Upper lobe of left lung (tissue), 4 donors: ENCODE results near the gene RMND5B.

Source experiments
- POLR2A ChIP-seq, 4 donors: fragments of 450-650 bp; IDR thresholded peaks; one replicate each; pipeline ENCODE4 v1.5.1; 2016 to 2017; ENCODE audit warnings: antibody characterized with exemption in 4 of 4, mild to moderate bottlenecking in 2 of 4
- POLR2AphosphoS5 ChIP-seq, 2 donors: sonication (generic); formaldehyde crosslinking; IDR thresholded peaks; one replicate each; pipeline ENCODE4 v1.5.1; 2017; ENCODE audit warnings: antibody characterized with exemption in 2 of 2
- TF ChIP-seq, protein P1 (sequence below), 6 experiments: fragments of 450-650 bp in 4 of 6; fragments of 200-600 bp in 2 of 6; sonication (generic) in 2 of 6; IDR thresholded peaks; one replicate each; pipeline ENCODE4 v1.5.1; 2016 to 2019; ENCODE audit warnings: antibody characterized with exemption in 6 of 6

DNA sequence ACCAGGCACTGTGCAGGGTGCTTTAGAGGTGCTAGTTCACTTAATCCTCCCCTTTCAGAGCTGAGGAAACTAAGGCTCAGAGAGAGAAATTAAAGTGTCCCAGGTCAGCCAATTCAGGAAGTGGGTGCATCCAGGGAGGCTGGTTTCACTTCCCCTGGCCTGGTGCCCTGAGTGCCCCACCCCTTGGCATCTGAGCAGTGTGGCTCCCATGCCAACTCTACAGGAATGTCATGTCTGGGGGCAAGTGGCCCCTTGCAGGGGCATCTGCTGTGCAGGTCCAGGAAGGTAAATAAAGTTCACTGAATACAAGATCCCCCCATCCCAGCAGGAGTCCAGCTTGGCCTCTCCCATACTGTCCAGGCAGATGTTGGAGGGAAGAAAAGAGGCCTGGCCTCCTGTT lies 21.8 kb upstream of the RMND5B start:
- no peak for TF ChIP-seq POLR2AphosphoS5 (IDR thresholded peaks at IDR 0.05)
- TF ChIP-seq, protein P1, sequence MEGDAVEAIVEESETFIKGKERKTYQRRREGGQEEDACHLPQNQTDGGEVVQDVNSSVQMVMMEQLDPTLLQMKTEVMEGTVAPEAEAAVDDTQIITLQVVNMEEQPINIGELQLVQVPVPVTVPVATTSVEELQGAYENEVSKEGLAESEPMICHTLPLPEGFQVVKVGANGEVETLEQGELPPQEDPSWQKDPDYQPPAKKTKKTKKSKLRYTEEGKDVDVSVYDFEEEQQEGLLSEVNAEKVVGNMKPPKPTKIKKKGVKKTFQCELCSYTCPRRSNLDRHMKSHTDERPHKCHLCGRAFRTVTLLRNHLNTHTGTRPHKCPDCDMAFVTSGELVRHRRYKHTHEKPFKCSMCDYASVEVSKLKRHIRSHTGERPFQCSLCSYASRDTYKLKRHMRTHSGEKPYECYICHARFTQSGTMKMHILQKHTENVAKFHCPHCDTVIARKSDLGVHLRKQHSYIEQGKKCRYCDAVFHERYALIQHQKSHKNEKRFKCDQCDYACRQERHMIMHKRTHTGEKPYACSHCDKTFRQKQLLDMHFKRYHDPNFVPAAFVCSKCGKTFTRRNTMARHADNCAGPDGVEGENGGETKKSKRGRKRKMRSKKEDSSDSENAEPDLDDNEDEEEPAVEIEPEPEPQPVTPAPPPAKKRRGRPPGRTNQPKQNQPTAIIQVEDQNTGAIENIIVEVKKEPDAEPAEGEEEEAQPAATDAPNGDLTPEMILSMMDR (IDR thresholded peaks at IDR 0.05) = no peak
- TF ChIP-seq POLR2A (IDR thresholded peaks at IDR 0.05) = no peak
